ENCODE data around the gene HTR7. TPM values are rescaled to one million over a fixed set of nuclear protein-coding genes. Genes with fewer than 3 reads are reported as not detected.

Gene HTR7
- total RNA-seq, 1 experiment from 2014 or later = 0.33 TPM

- POLR2A ChIA-PET = interaction anchor here (0.5 kb wide), 1 partner anchor 882 kb away, joined by 3 read pairs; no protein-coding TSS in a partner anchor
- intact Hi-C loops (cut with micrococcal nuclease; ENCODE audit: unreplicated experiment) = no loop called here
- no TSS peak for BruUV-seq (replicated peaks)
- no peak for DNase-seq (ENCODE audit: low read depth, low spot score)
- H3K36me3 ChIP-seq (ENCODE audit: control insufficient read depth, insufficient read depth, low read length) = no peaks in the 10 kb centered on the region
- in situ Hi-C loops (cut with HindIII; ENCODE audit: low pct_unique_long_range_greater_than_20kb, low sequenced_read_pairs) = no loop called here
- TF ChIP-seq CTCF (IDR thresholded peaks at IDR 0.05) (no peak), POLR2AphosphoS5 (IDR thresholded peaks at IDR 0.05; ENCODE audit: low read depth, low read length) (no peak), REST (IDR thresholded peaks at IDR 0.05; ENCODE audit: insufficient read depth in 1 of 2, low read depth in 2 of 2, low read length in 1 of 2) (no peak), TCF7L2 (IDR thresholded peaks at IDR 0.05; ENCODE audit: low read depth, low read length) (no peak), SIN3A (IDR thresholded peaks at IDR 0.05; ENCODE audit: borderline replicate concordance, insufficient read depth, low read depth, low read length) (no peak)
- no peak overlapping the region for H3K27ac ChIP-seq (ENCODE audit: low read length)
- no peaks in the 10 kb centered on the region for H3K27me3 ChIP-seq (ENCODE audit: control insufficient read depth, insufficient read depth, low read length)
- H3K4me3 ChIP-seq (ENCODE audit: low read depth in 2 of 2, low read length in 2 of 2) = no peak overlapping the region
- H3K9me3 ChIP-seq (ENCODE audit: control insufficient read depth, insufficient read depth, low read depth, low read length) = no peaks in the 10 kb centered on the region
- ATAC-seq = no peak
- no peaks in the 10 kb centered on the region for H3K4me1 ChIP-seq (ENCODE audit: control insufficient read depth, insufficient read depth, low read length)
- CTCF ChIA-PET = no interaction called here
These were observed 51.2 kb downstream of the HTR7 start for GRCh38 chr10:90806677-90807076.

- Histone ChIP-seq H3K4me1 (ENCODE audit: control insufficient read depth, insufficient read depth, low read length) (no peaks in the 10 kb centered on the region), H3K27me3 (ENCODE audit: control insufficient read depth, insufficient read depth, low read length) (no peaks in the 10 kb centered on the region), H3K36me3 (ENCODE audit: control insufficient read depth, insufficient read depth, low read length) (no peaks in the 10 kb centered on the region), H3K27ac (ENCODE audit: low read length) (no peak overlapping the region), H3K4me3 (ENCODE audit: low read depth in 2 of 2, low read length in 2 of 2) (no peak overlapping the region), H3K9me3 (ENCODE audit: control insufficient read depth, insufficient read depth, low read depth, low read length) (no peaks in the 10 kb centered on the region)
- intact Hi-C loops (cut with micrococcal nuclease; ENCODE audit: unreplicated experiment) (no loop called here), in situ Hi-C loops (cut with HindIII; ENCODE audit: low pct_unique_long_range_greater_than_20kb, low sequenced_read_pairs) (no loop called here)
- POLR2A ChIA-PET = no interaction called here
- CTCF ChIA-PET = no interaction called here
- no TSS peak for BruUV-seq (replicated peaks)
- ATAC-seq = no peak
- no peak for DNase-seq (ENCODE audit: low read depth, low spot score)
- no peak for TF ChIP-seq TCF7L2 (IDR thresholded peaks at IDR 0.05; ENCODE audit: low read depth, low read length)
- TF ChIP-seq SIN3A (IDR thresholded peaks at IDR 0.05; ENCODE audit: borderline replicate concordance, insufficient read depth, low read depth, low read length) = no peak
- no peak for TF ChIP-seq CTCF (IDR thresholded peaks at IDR 0.05)
- no peak for TF ChIP-seq REST (IDR thresholded peaks at IDR 0.05; ENCODE audit: insufficient read depth in 1 of 2, low read depth in 2 of 2, low read length in 1 of 2)
- no peak for TF ChIP-seq POLR2AphosphoS5 (IDR thresholded peaks at IDR 0.05; ENCODE audit: low read depth, low read length)
These were observed 52.6 kb downstream of the HTR7 start for GRCh38 chr10:90805206-90805605.
